Right ventricle myocardium superior (tissue), 1 donor: Measurements from ENCODE around the gene PHC3. TPM values are rescaled to one million over a fixed set of nuclear protein-coding genes. Genes with fewer than 3 reads are reported as not detected.

Source experiments
- ATAC-seq: fragments of 200-7000 bp; cut with Tn5 transposase; one replicate; pipeline ENCODE4 v1.9.1; 2020; ENCODE audit warnings: mild to moderate bottlenecking; ENCODE audit not compliant: poor library complexity
- DNase-seq: peaks from one replicate; pipeline ENCODE4 v3.0.0-alpha.2; 2020
- intact Hi-C: fragments of 100-400 bp; cut with DNase I; formaldehyde crosslinking; loops from one replicate; pipeline ENCODE4 v1.11.2; 2022
- total RNA-seq: library from RNA; stranded (reverse); fragmentation: NEBNext Ultra II Directional; extraction: Animal tissue kit (Norgen Biotek cat#: 25700); gene quantifications from one replicate; pipeline ENCODE4 v1.2.1, GENCODE V29; 2021
- donor health status: DM: no; HTN: yes; CAD: no; lungs with severe emphysema.

The PHC3 gene
- total RNA-seq, 1 donor from 2014 or later = 40.3 TPM

- intact Hi-C loops = no loop called here
- no peak for ATAC-seq
- no peak for DNase-seq
Measured at GRCh38 chr3:170092907-170093306, 88.6 kb downstream of the PHC3 start.

GRCh38 chr3:170090601-170090981, 90.9 kb downstream of the PHC3 start:
- no peak for DNase-seq
- intact Hi-C loops = no loop called here
- ATAC-seq = no peak

- ATAC-seq (no peak), DNase-seq (no peak)
- intact Hi-C loops = no loop called here
Measured at GRCh38 chr3:170089862-170090600, 91.5 kb downstream of the PHC3 start.

- intact Hi-C loops = no loop called here
- DNase-seq (no peak), ATAC-seq (no peak)
Measured at GRCh38 chr3:170085396-170085795, 96.1 kb downstream of the PHC3 start.

GRCh38 chr3:170083343-170083742, 98.2 kb downstream of the PHC3 start:
- ATAC-seq (no peak), DNase-seq (no peak)
- intact Hi-C loops = no loop called here

- intact Hi-C loops = no loop called here
- DNase-seq (no peak), ATAC-seq (no peak)
Measured at GRCh38 chr3:170081079-170081741, 100.3 kb downstream of the PHC3 start.

GRCh38 chr3:170080605-170081004, 100.9 kb downstream of the PHC3 start:
- intact Hi-C loops = no loop called here

GRCh38 chr3:170079536-170080165, 101.9 kb downstream of the PHC3 start:
- intact Hi-C loops = no loop called here
- no peak for DNase-seq
- no peak for ATAC-seq

More at GRCh38 chr3:170080605-170081004, 100.9 kb downstream of the PHC3 start:
- DNase-seq = no peak
- ATAC-seq = no peak

GRCh38 chr3:170078620-170079281, 102.8 kb downstream of the PHC3 start:
- no peak for ATAC-seq
- intact Hi-C loops = no loop called here
- no peak for DNase-seq

GRCh38 chr3:170077361-170077760, 104.2 kb downstream of the PHC3 start:
- ATAC-seq (no peak), DNase-seq (no peak)
- intact Hi-C loops = no loop called here

GRCh38 chr3:170076715-170077238, 104.8 kb downstream of the PHC3 start:
- intact Hi-C loops = no loop called here
- DNase-seq (no peak), ATAC-seq (no peak)

GRCh38 chr3:170075441-170076091, 106.0 kb downstream of the PHC3 start:
- DNase-seq = no peak
- ATAC-seq = no peak
- intact Hi-C loops = no loop called here

- intact Hi-C loops = no loop called here
- ATAC-seq = no peak
- DNase-seq = no peak
Measured at GRCh38 chr3:170064108-170064507, 117.4 kb downstream of the PHC3 start.

- intact Hi-C loops = no loop called here
- no peak for ATAC-seq
- DNase-seq = no peak
Measured at GRCh38 chr3:170063691-170064090, 117.8 kb downstream of the PHC3 start.

GRCh38 chr3:170062769-170063168, 118.8 kb downstream of the PHC3 start:
- intact Hi-C loops = no loop called here
- no peak for ATAC-seq
- no peak for DNase-seq

- ATAC-seq (no peak), DNase-seq (no peak)
Measured at GRCh38 chr3:170062068-170062467, 119.5 kb downstream of the PHC3 start.

GRCh38 chr3:170059447-170059846, 122.1 kb downstream of the PHC3 start:
- intact Hi-C loops = no loop called here
- no peak for ATAC-seq
- DNase-seq = no peak

More at GRCh38 chr3:170062068-170062467, 119.5 kb downstream of the PHC3 start:
- intact Hi-C loops = no loop called here

- DNase-seq = no peak
- intact Hi-C loops = no loop called here
Measured at GRCh38 chr3:170058127-170058526, 123.4 kb downstream of the PHC3 start.

GRCh38 chr3:170057550-170057949, 124.0 kb downstream of the PHC3 start:
- DNase-seq (no peak), ATAC-seq (peak; percentile 75)
- intact Hi-C loops = no loop called here

More at GRCh38 chr3:170058127-170058526, 123.4 kb downstream of the PHC3 start:
- ATAC-seq = no peak
